Measurements from ENCODE around the gene CDT1.

Gene CDT1

GRCh38 chr16:88803264-88803987 is at the start of gene CDT1:
CDT1 (plus strand) TSS chr16:88803789; CDS start chr16:88803832, 43 bp downstream.
- peak in 1 of 2 experiments; percentile 61 for DNase-seq (ENCODE audit: low read depth in 2 of 2)

DNA sequence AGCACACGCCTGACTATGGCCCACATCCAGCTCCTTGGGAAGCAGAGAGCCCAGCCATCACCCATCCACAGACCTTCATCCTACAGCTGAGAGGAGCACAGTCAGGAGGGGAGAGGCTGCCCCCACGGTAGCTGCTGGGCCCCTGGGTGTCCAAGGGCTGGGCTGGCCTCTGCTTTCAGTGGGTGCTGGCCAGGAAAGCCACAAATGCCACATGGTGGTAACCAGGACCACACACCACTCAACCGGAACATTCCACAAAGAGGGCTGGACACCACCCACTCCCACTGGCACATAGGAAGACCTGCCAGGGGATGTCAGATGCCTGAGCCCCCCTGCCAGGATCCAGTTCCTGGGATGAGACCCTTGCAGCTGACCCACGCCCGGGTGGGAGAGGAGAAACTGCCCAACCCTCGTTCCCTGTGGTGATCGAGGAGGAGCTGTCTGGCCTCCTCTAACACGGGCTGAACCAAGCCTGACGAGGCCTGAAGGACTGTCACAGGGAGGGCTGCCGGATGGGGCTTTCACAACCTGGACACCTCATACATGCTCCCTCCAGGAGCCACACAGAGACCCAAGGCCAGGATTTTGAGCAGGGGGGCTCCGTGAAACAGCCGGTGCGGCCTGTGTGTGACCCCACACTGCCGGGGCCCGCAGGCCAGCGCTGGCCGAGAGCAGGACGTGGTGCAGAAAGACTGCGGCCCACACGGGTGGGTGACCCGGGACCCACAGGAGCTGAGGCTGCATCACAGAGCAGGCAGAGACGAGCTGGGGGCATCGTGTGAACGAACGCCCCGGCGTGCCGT is 49.3 kb upstream of the CDT1 start:
- no peak for DNase-seq (ENCODE audit: low read depth in 2 of 2)

- no peak for DNase-seq (ENCODE audit: low read depth in 2 of 2)
Measured at GRCh38 chr16:88754912-88755744, 48.5 kb upstream of the CDT1 start.

- no peak for DNase-seq (ENCODE audit: low read depth in 2 of 2)
Measured at GRCh38 chr16:88755745-88756443, 47.7 kb upstream of the CDT1 start.

DNA sequence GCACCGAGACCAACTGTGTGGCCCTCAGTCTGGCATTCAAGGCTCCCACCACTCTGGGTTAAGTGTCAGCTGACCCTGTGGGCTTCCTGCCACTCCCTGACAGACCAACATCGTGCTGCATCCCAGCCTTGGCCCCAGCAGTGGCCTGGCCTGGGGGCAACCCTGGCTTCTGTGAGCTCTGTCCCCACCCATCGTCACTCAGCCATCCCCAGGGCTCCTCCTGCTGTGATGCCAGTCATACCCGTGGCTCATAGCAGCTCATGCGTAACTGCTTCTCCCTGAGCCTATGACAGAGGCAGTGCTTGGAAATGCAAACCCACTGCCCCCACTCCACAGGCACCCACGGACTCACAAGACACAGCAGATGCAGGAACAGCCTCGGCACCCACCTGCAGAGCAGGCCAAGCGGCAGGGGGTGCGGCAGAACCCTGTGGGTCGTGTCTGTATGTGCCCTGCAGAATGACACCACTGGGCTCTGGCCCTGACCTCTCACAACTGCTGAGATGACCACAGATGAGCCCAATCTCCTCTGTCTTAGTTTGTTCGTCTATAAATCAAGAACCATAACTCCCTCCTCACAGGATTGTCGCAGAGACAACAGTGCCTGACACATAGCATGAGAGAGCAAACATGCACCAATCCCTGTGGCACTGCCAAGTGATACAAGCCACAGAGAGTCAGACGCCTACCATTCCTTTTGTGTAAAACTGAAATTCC is 45.2 kb upstream of the CDT1 start:
- no peak for DNase-seq (ENCODE audit: low read depth in 2 of 2)

- DNase-seq (ENCODE audit: low read depth in 2 of 2) = no peak
Measured at GRCh38 chr16:88758944-88759244, 44.7 kb upstream of the CDT1 start.

GRCh38 chr16:88759245-88759975 is 44.2 kb upstream of the CDT1 start:
- no peak for DNase-seq (ENCODE audit: low read depth in 2 of 2)

- DNase-seq (ENCODE audit: low read depth in 2 of 2) = no peak
Measured at GRCh38 chr16:88759976-88760350, 43.6 kb upstream of the CDT1 start.

GRCh38 chr16:88760424-88761142 is 43.0 kb upstream of the CDT1 start:
- no peak for DNase-seq (ENCODE audit: low read depth in 2 of 2)

GRCh38 chr16:88761143-88761534 is 42.5 kb upstream of the CDT1 start:
- DNase-seq (ENCODE audit: low read depth in 2 of 2) = no peak

DNA sequence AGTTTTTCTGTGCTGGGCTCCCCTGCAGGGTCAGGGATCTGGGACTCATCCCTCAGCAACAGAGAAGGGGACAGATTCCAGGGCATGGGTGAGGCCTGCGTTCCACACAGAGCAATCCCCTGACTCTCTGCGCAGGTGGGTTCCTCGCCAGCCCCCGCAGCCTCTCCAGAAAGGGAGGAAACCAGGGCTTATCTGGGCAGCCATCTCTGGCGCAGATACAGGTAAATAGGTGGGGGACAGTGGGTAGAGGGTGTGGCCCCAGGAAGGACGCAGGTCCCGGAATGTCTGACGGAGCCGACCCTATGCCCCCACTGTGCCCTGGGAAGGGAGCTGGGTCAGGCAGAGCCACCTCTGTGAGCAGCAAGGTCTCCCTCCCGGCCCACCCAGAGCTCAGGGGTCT is 41.8 kb upstream of the CDT1 start:
- DNase-seq (ENCODE audit: low read depth in 2 of 2) = no peak

GRCh38 chr16:88762258-88762870 is 41.2 kb upstream of the CDT1 start:
- DNase-seq (ENCODE audit: low read depth in 2 of 2) = no peak

- DNase-seq (ENCODE audit: low read depth in 2 of 2) = no peak
Measured at GRCh38 chr16:88762941-88763340, 40.6 kb upstream of the CDT1 start.

- no peak for DNase-seq (ENCODE audit: low read depth in 2 of 2)
Measured at GRCh38 chr16:88763502-88764053, 40.0 kb upstream of the CDT1 start.

GRCh38 chr16:88764080-88764479 is 39.5 kb upstream of the CDT1 start:
- no peak for DNase-seq (ENCODE audit: low read depth in 2 of 2)

GRCh38 chr16:88764913-88765349 is 38.7 kb upstream of the CDT1 start:
- DNase-seq (ENCODE audit: low read depth in 2 of 2) = no peak

- DNase-seq (ENCODE audit: low read depth in 2 of 2) = no peak
Measured at GRCh38 chr16:88766975-88767374, 36.6 kb upstream of the CDT1 start.

- DNase-seq (ENCODE audit: low read depth in 2 of 2) = no peak
Measured at GRCh38 chr16:88767546-88768070, 36.0 kb upstream of the CDT1 start.

Data from fibroblast of skin of left quadriceps (primary cell).